Right lobe of liver (tissue), 4 donors: ENCODE results near the gene TMEM8B.

Experiments
- CTCF ChIP-seq, 4 donors: fragments of 200-600 bp in 3 of 4; fragments of 450-650 bp in 1 of 4; IDR thresholded peaks; one replicate each; pipeline versions ENCODE4 v1.5.1 to v1.8.0; 2016 to 2022; ENCODE audit warnings: antibody characterized with exemption in 4 of 4, mild to moderate bottlenecking in 2 of 4
- POLR2A ChIP-seq: fragments of 450-650 bp; IDR thresholded peaks from one replicate; pipeline ENCODE4 v1.6.1; 2017; ENCODE audit warnings: antibody characterized with exemption, mild to moderate bottlenecking
- donor health status: DM: no; HTN: no; CAD: no.
- donor health status: DM: no; HTN: no; CAD: no.
- donor health status: DM: no; HTN: yes; CAD: no.

DNA sequence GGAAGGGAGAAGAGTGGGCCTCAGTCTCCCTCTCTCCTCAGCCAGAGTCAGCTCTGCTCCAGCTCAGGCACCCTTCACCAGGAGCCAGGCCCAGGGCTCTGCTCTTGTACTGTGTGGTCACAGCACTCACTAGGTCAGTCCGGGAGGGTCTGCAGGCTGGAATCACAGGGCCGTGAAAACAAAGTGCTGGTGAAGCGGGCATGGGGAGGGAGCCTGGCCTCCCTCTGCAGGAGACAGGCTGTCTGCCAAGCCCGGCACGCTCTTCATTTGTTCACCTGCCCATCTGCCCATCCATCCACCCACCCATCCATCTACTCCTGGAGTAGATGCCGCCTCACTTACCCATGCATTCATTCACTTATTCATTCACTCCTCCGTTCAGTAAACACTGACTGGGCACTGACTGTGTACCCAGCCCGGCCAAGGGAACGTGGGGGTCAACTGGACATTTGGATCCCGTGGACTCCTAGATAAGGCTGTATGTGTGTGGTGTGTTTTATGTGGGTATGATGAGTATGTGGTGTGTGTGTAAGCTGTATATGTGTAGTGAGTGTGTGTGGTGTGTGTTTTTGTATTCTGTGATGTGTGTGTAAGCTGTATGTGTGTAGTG lies 83.9 kb downstream of the TMEM8B start:
- TF ChIP-seq CTCF (IDR thresholded peaks at IDR 0.05) = no peak
- TF ChIP-seq POLR2A = no peak
